GM23338 (cell line): ENCODE measurements around the gene OR8D4.

Experiments
- CTCF ChIP-seq, 2 experiments: fragments of 200-600 bp in 1 of 2; sonication (generic) in 1 of 2; conservative IDR thresholded peaks; 2 replicates each; pipeline versions ENCODE4 v1.5.1 to v1.6.1; 2016 to 2017; ENCODE audit warnings: antibody characterized with exemption in 2 of 2, low read depth in 2 of 2, mild to moderate bottlenecking in 2 of 2, moderate library complexity in 1 of 2
- EZH2 ChIP-seq: fragments of 200-600 bp; sonication (generic); IDR thresholded peaks from one replicate; pipeline ENCODE4 v1.8.0; 2017; ENCODE audit warnings: antibody characterized with exemption, mild to moderate bottlenecking, low read depth; ENCODE audit not compliant: unreplicated experiment
- EZH2phosphoT487 ChIP-seq: fragments of 200-600 bp; sonication (generic); IDR thresholded peaks from one replicate; pipeline ENCODE4 v1.8.1; 2018; ENCODE audit warnings: antibody characterized with exemption; ENCODE audit not compliant: unreplicated experiment
- POLR2AphosphoS5 ChIP-seq: IDR thresholded peaks from 2 replicates; pipeline ENCODE4 v1.6.1; 2016; ENCODE audit warnings: antibody characterized with exemption, low read depth
- ZNF331 ChIP-seq: fragments of 250-450 bp; sonication (Bioruptor Pico); IDR thresholded peaks from 2 replicates; pipeline ENCODE4 v1.5.0; 2020; ENCODE audit warnings: low read depth, mild to moderate bottlenecking, moderate library complexity

DNA sequence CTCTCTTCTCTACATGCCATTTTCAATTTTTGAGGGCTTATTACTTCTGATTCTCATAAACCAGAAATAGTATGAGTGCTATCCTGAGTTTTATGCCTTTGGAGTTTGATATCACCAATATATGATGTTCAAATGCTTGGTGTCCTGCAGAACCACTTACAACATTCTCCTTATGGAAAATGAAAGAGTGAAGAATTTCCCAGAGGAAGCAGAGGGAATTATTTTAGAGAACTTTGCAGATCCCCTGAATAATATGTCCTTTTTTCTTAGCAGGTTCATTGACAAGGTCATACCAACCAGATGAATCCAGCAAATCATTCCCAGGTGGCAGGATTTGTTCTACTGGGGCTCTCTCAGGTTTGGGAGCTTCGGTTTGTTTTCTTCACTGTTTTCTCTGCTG, 37.4 kb downstream of the OR8D4 start, which contains the start of gene OR4D5:
- TF ChIP-seq POLR2AphosphoS5 (no peak), EZH2phosphoT487 (no peak), CTCF (conservative IDR thresholded peaks at IDR 0.05; ENCODE audit: low read depth in 2 of 2) (no peak), EZH2 (no peak), ZNF331 (CRISPR knock-in tag) (no peak)
